HG03354 (cell line): ENCODE measurements around the gene MYCL.
A peak's percentile ranks its signal among the peaks of the same experiment; 100 is the strongest.
"Not testable (repeated sequence)": the region's sequence is repeated elsewhere in the genome, so short reads cannot be mapped to it uniquely, and the experiment has no call there.

Experiments used
- ATAC-seq: cut with Tn5 transposase; IDR thresholded peaks from one replicate; pipeline ENCODE4 v1.9.1; 2021; ENCODE audit warnings: mild to moderate bottlenecking; ENCODE audit not compliant: unreplicated experiment, poor library complexity, severe bottlenecking

Gene MYCL

DNA sequence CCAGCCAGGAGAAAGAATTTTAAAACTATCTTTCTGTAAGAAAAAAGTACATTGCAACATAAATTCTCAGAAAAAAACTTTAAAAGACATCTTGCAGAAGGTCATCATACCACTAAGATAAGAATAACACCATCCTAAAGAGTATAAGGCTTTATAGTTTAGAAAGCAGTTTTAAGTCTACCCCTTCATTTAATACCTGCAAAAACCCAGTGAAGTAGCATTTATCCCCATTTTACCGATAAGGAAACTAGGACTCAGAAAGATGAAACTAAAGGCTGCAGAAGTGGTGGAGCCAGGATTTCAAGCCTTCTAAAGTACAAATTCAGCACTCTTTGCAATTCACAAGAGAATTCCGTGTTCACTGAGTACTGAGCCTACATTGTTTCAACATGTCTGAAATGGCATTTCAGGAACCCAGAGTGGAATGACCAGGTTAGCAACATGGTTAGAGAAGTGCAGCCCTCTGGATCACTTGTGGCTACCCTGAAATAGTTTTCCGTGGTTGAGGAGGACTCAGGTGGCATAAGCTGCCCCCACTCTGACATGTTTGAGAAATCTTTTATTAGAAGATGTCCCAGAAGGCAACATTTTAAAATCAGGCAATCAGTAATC, 6.7 kb downstream of the MYCL start:
- no peak for ATAC-seq

DNA sequence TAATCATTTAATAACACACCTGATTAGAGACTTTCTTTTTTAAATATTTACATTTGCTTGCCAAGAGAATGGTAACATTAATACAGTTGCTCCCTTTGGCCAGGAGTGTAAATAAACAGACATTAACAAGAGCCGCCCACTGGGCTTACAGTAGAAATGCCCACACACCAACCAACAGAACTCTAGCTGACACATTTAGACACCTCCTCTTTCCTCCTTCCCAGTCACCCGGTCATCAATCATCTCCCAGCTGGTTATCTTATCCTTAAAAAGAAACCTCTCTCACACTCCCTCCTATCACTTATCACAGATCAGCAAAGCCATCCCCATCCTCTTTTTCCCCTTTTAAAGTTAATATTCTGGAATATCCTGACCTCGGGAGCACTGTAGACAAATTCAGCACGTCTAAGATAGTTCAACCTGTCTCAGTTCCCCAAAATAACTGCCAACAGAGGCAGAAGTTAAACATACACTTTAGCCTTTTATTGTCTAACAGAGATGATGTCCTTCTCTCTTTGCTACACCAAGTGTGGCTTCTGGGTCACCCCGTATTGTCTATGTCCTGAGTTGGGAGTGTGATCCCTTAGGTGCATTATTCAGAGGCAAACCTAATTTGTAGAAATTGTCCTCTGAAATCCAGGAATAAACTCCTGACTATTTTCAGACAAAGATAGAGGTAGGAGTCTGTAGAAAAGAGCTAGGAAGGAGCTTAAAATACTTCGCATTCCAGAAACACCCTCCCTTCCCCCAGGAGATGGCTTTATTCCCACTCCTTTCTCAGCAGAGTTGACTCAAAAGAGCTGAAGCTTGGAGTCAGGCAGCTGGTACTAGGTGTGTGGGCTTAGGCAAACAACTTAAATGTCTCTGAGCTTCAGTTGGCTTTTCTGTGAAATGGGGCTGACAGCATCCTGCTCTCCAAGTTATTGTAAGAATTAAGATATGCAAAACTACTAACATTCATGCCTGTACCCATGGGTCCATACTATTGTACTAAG, 8.8 kb downstream of the MYCL start:
- ATAC-seq: peak; percentile 51

DNA sequence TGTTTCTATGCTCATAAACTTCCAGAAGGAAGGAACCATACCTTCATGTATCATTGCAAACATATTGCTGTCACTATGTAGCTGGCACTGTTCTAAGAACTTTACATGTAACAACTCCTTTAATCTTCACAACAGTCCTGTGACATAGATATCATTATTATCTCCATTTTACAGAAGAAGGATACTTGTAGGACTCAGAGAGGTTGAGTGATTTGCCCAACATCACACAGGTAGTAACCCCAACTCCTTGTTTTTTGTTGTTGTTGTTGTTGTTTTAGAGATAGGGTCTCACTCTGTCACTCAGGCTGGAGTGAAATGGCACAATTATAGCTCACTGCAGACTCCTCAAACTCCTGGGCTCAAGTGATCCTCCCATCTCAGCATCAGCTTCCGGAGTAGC, 10.8 kb downstream of the MYCL start:
- ATAC-seq: no peak

DNA sequence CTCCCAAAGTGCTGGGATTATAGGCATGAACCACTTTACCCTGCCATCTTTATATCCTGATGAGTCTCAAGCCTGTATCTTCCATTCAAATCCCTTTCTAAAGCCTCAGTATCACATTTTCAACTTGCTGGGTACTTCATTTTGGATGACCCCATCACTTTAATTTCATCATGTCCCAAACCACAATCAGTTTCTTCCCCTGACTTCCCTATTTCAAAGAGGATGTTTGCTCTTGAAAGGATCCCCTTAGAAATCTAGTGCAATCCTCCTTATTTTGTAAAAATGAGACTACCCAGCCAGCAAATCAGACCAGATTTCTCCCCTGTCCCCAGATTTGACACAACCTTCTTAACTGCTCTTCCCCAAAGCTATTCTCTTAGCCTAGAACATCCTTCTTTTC, 11.4 kb downstream of the MYCL start:
- ATAC-seq: no peak

DNA sequence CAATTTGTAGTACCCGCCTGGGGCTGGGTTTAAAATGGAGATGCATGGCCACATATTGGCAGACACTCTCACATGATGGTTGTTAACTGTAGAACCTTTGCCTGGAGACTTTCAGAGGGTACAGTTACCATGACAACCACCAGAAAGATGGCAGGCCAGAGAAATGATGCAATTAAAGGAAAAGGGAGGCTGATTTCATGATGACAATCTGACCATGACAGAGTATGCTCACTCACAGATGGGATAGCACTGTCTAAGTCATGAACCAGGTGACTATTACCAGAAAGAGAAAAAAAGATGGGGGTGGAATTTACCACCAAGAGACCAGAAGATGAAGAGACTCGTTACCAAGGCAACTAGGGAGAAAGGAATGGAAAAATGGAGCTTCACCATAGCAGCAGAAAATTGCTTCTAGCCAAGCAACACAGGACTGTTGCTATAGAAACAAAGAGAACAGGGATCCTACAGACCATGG, 14.9 kb downstream of the MYCL start:
- no peak for ATAC-seq

DNA sequence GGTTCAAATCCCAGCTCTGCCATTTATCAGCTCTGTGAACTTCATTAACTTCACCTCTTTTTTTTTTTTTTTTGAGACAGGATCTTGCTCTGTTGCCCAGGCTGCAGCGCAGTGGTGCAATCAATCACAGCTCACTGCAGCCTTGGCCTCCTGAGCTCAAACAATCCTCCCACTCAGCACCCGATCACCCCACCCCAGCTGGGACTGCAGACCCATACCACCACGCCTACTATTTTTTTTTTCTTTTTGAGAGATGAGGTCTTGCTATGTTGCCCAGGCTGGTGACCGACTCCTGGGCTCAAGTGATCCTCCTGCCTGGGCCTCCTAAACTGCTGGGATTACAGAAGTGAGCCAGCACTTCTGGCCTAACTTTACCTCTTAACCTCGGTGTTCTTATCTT, 16.2 kb downstream of the MYCL start:
- no peak for ATAC-seq

DNA sequence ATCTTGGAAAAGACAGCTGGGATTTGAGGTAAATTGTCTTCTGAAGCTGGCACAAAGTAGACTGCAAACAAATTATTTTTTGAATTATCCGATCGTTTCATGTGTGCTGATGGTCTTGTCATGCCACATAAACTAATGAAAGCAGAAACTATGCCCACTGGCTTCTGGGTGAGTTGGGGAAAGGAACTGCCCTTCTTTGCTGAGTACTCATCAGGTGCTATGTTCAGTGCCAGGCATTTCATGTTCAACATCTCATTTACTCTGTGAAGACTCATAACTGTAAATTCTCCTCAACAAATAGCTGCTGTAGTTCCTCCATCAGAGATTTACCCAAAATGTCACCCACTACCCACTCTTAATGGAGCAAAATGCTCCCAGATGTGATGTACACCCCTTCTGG, 19.6 kb downstream of the MYCL start:
- ATAC-seq: no peak

DNA sequence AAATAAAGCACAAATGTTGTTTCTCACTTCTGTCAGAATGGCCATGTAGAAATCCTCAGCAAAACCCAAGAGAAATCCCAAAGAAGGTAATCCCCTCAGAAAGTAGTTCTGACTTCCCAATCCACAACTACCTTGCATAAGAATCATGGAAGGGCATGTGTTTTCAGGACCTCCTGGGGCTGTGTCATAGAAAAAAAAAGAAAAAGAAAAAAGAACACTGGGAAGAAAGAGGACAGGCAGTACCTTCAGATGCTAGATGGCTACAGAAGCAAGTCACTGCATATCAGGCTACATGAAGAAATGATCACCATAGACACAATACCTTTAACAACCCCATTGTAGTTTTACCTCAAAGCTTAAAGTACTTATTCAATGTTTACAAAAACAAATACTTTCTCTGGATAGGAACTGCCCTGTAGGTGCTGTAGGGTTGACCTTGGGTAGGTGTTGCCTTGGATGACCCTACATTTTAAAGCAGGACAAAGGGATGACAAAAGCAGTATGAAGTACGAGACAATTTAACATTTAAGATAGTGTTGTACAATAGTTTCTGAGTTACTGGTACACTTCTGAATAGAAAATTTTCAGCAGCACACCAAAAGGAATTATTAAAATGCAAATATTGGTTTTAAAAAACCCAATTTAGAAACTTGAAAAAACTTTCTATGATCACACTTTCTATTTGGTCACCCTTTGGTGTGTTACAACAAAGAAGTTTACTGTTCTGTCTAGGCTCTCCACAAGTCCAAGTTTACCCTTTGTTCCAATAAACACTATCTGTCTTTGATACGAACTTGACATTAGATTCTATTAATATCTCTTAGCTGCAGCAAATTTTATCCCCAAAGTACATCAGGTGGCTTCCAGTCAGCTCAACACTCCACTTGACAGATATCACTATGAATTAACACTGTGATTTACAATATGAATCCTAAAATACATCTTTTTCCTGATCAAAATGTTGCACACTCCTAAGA, 23.4 kb downstream of the MYCL start:
- ATAC-seq: no peak

DNA sequence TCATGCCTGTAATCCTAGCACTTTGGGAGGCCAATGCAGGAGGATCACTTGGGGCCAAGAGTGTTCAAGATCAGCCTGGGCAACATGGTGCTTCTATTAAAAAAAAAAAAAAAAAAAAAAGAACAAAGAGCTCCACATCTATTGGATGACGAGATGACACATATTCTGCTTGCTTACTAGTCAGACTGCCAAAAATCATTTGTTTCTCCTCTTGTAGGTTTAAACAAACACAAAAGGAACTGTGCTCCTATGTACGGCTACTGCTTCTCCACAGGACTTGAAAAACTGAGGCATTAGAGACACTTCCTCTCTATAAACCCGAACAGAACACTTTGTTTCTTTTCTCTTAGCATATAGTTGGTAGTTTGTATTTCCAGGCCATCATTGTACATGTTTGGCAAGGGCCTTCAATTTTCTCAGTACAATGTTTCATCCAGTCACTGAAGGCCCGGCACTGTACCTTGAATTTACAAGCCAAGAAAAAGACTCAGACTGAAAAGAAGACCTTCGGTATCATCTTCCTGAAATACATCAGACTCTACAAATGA, 24.4 kb downstream of the MYCL start:
- ATAC-seq: no peak

DNA sequence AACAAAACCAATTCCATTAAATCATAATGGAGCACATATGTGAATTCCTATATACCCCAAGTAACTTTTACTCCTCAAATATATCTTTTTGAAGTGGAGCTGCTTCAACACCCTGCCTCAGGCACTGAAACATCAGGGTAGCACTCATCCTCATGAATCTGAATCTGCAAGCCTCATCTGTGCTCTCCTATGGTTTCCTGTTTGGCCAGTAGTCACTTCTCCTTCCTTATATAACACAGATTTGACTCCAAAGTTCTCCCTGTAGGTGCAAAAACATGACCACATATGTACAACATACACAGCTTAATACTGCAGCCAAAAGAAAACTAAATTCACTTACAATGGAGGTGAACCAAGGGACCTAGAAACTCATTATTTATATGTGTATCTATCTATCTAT, 25.6 kb downstream of the MYCL start:
- ATAC-seq: no peak

DNA sequence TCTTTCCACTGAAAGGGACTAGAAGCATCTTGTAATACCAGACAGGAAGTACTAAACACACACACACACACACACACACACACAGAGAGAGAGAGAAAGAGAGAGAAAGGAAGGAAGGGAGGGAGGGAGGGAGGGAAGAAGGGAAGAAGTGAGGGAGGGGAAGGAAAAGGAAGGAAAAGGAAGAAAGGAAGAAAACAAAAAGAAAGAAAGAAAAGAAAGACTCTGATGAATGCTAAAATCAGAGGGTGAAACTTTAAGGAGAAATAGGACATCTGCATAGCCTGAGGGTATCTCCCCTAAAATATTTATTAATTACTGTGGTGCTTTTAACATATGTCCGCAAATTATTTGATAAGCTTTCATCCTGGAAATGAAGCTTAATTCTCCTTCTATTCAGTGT, 29.0 kb downstream of the MYCL start:
- ATAC-seq: no peak

DNA sequence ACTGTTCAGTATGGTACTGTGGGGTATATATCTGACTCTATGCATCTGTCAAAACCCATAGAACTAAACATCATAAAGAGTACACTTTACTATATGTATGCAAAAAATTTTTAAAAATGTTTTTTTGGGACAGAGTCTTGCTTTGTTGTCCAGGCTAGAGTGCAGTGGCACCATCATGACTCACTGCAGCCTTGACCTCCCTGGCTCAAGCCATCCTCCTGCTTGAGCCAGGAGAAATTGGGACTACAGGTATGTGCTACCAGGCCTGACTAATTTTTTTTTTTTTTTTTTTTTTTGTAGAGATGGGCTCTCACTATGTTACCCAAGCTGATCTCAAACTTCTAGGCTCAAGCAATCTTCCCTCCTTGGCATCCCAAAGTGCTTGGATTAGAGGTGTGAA, 29.9 kb downstream of the MYCL start:
- no peak for ATAC-seq

DNA sequence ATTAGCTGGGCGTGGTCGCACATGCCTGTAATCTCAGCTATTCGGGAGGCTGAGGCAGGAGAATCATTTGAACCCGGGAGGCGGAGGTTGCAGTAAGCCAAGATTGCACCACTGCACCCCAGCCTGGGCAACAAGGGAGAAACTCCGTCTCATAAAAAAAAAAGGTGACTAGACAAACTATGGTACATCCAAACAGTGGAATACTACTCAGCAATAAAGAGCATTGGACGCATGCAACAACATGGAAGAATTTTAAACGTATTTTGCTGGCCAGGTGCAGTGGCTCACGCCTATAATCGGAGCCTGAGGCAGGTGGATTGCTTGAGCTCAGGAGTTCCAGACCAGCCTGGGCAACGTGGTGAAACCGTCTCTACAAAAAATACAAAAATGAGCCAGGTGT, 30.7 kb downstream of the MYCL start:
- ATAC-seq: not testable (repeated sequence)

DNA sequence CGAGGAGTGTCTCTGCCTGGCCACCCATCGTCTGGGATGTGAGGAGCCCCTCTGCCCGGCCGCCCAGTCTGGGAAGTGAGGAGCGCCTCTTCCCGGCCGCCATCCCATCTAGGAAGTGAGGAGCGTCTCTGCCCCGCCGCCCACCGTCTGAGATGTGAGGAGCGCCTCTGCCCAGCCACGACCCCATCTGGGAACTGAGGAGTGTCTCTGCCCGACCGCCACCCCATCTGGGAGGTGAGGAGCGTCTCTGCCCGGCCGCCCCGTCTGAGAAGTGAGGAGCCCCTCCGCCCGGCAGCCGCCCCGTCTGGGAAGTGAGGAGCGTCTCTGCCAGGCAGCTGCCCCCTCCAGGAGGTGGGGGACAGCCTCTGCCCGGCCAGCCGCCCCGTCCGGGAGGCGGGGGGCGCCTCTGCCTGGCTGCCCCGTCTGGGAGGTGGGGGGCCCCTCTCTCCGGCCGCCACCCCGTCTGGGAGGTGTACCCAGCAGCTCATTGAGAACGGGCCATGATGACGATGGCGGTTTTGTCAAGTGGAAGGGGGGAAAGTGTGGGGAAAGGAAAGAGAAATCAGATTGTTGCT, 32.1 kb downstream of the MYCL start:
- ATAC-seq: not testable (repeated sequence)

DNA sequence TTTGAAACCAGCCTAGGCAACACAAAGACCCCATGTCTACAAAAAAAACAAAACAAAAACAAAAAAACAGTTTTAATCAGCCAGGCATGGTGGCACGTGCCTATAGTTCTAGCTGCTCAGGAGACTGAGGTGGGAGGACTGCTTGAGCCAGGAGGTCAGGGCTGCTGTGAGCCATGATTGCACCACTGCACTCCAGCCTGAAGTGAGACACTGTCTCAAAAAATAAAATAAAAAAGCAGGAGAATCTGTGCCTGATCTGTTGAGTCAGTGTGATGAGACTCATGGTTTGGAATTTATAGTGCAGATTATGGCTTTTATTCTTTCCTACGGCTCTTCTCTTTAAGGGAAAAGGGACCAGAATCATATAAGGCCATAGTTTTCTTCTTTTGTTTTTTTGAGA, 35.0 kb downstream of the MYCL start:
- ATAC-seq: no peak

DNA sequence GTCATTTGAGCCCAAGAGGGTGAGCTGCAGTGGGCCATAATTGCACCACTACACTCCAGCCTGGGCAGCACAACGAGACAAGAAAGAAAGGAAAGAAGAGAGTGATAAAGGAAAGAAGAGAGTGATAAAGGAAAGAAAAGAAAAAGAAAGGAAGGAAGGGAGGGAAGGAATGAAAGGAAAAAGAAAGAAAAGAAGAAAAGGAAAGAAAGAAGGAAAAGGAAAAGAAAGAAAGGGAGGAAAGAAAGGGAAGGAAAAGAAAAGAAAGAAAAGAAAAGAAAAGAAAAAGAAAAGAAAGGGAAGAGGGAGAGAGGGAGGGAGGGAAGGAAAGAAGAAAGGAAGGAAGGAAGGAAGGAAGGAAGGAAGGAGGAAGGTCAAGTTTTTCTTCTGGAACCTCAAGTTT, 36.0 kb downstream of the MYCL start:
- no peak for ATAC-seq

DNA sequence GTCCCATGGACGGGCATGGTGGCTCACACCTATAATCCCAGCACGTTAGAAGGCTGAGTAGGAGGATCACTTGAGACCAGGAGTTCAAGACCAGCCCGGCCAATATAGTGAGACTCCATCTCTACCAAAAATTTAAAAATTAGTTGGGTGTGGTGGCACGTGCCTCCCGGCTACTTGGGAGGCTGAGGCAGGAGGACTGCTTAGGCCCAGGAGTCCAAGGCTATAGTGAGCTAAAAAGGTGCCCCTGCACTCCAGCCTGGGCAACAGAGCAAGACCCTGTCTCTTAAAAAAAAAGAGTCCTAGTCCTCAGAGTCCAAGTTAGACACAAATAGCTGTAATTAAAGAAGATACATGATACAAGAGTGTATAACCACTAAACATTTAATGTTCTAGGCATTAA, 38.5 kb downstream of the MYCL start:
- no peak for ATAC-seq

DNA sequence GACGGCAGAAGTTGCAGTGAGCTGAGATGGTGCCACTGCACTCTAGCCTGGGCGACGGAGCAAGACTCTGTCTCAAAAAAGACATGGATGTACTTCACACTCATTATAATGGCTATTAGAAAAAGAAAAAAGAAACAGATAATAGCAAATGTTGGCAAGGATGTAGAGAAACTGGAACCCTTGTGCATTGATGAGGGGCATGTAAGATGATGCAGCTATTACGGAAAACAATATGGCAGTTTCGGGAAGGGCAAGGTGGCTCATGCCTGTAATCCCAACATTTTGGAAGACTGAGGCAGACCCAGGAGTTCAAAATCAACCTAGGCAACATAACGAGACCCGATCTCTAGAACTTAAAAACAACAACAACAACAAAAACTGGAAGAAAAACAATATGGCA, 40.7 kb downstream of the MYCL start:
- ATAC-seq: no peak
